Naive B cell (primary cell): ENCODE measurements around the gene ADGRB3. TPM values are rescaled to one million over a fixed set of nuclear protein-coding genes. Genes with fewer than 3 reads are reported as not detected.

Experiments
- ATAC-seq, 2 donors: fragments of 150-1000 bp; cut with Tn5 transposase; 2 replicates each; pipeline ENCODE4 v1.10.0; 2021; ENCODE audit warnings: low read depth in 2 of 2, mild to moderate bottlenecking in 2 of 2, moderate library complexity in 2 of 2
- DNase-seq: peaks from one replicate; pipeline ENCODE4 v3.0.0; 2022
- H3K27ac Mint-ChIP-seq, 6 donors: one replicate each; pipeline ENCODE4 v1.8.0; 2020 to 2022; ENCODE audit warnings: mild to moderate bottlenecking in 6 of 6, mixed read lengths in 6 of 6, moderate library complexity in 5 of 6, inconsistent platforms in 2 of 6
- H3K27me3 Mint-ChIP-seq, 3 donors: one replicate each; pipeline ENCODE4 v1.8.0; 2021 to 2022; ENCODE audit warnings: mixed read lengths in 3 of 3, mild to moderate bottlenecking in 1 of 3
- H3K36me3 Mint-ChIP-seq, 2 donors: one replicate each; pipeline ENCODE4 v1.8.0; 2020 to 2022; ENCODE audit warnings: mixed read lengths in 2 of 2, inconsistent platforms in 1 of 2, mild to moderate bottlenecking in 1 of 2
- H3K4me1 Mint-ChIP-seq, 3 donors: one replicate each; pipeline ENCODE4 v1.8.0; 2020 to 2022; ENCODE audit warnings: mixed read lengths in 3 of 3, inconsistent platforms in 1 of 3, mild to moderate bottlenecking in 1 of 3, moderate library complexity in 1 of 3
- H3K4me3 Mint-ChIP-seq, 8 donors: one replicate each; pipeline ENCODE4 v1.8.0; 2020 to 2022; ENCODE audit warnings: mild to moderate bottlenecking in 8 of 8, mixed read lengths in 8 of 8, moderate library complexity in 8 of 8, inconsistent platforms in 2 of 8
- H3K9me3 Mint-ChIP-seq, 7 donors: one replicate each; pipeline ENCODE4 v1.8.0; 2020 to 2022; ENCODE audit warnings: mixed read lengths in 7 of 7, mild to moderate bottlenecking in 5 of 7, inconsistent platforms in 2 of 7, moderate library complexity in 1 of 7
- polyA plus RNA-seq, 6 donors: library from polyadenylated mRNA; unstranded; fragments of 300-500 nt; fragmentation: Illumina TruSeq; gene quantifications; one replicate each; pipeline ENCODE4 v1.2.3, GENCODE V29; 2021; ENCODE audit warnings: low read depth in 6 of 6

ADGRB3 gene
- polyA plus RNA-seq, 6 donors from 2014 or later = not detected

DNA sequence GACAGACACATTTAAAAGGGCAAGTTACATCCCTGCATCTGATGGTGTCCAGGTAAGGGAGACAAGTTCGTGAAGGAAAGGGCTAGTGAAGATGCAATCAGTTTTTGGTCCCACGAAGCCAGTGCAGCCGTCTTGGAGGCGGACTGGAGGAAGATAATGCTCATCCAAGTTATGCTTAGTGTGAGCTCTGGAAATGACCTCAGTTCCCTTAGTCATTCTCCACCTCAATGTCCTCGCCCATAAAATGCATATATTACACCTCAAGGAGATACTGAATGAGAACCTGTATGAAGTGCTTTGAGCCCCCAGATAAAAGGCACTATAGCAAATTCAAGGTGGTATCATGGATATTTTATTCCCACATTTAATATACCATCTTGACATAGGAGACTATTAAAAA, 358.8 kb downstream of the ADGRB3 start:
- H3K9me3 Mint-ChIP-seq = peaks cover 0 to 4% (median 0%) of the 10 kb centered on the region in 7 donors
- no peaks in the 10 kb centered on the region for H3K4me1 Mint-ChIP-seq
- H3K36me3 Mint-ChIP-seq = no peaks in the 10 kb centered on the region
- ATAC-seq (no peak), DNase-seq (no peak)
- H3K4me3 Mint-ChIP-seq = no peak overlapping the region
- H3K27me3 Mint-ChIP-seq = no peaks in the 10 kb centered on the region
- peak overlapping the region in 1 of 6 donors; percentile 18 for H3K27ac Mint-ChIP-seq

DNA sequence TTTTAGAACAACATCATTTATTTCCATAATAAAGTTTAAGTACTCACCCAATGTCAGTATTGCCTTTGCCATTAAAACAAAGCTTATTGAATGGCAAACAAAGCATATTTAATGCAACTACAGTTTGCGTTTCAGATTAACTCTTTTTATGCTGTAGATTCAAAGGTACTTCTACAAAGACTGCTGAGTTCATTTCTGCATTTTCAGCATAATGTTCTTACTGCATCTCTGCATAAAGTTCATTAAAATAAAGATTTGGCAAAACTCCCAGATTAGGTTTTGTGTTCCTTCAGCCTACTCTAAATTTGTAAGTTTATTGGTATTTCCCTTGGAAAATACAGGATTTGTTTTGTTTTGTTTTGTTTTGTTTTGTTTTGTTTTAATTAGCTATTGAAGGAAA, 359.4 kb downstream of the ADGRB3 start:
- H3K4me3 Mint-ChIP-seq = no peak overlapping the region
- DNase-seq (no peak), ATAC-seq (no peak)
- H3K9me3 Mint-ChIP-seq = peaks cover 0 to 4% (median 0%) of the 10 kb centered on the region in 7 donors
- H3K27ac Mint-ChIP-seq = no peak overlapping the region
- H3K27me3 Mint-ChIP-seq = no peaks in the 10 kb centered on the region
- H3K36me3 Mint-ChIP-seq = no peaks in the 10 kb centered on the region
- no peaks in the 10 kb centered on the region for H3K4me1 Mint-ChIP-seq

DNA sequence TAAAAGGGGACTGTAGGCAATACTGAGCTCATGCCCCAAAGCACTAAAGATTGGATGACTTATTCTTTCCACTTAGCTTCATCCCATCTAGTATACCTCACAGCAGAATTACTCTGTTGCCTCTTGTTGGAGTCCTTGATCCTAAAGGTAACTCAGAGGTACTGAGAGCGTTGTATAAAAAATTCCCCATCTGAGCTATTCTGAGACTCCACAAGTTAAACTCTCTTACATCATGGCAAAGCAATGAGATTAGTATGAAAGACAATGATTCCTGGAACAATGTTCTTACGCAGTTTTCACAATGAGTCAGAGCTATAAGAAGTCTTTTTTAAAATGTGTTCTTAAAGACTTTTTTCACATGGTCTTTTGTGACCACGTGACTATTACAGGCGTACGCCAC, 370.1 kb downstream of the ADGRB3 start:
- Mint-ChIP-seq H3K27ac (no peak overlapping the region), H3K9me3 (peaks cover 0 to 4% (median 2%) of the 10 kb centered on the region in 7 donors), H3K4me1 (no peaks in the 10 kb centered on the region), H3K36me3 (no peaks in the 10 kb centered on the region), H3K27me3 (no peaks in the 10 kb centered on the region), H3K4me3 (no peak overlapping the region)
- DNase-seq = no peak
- no peak for ATAC-seq

DNA sequence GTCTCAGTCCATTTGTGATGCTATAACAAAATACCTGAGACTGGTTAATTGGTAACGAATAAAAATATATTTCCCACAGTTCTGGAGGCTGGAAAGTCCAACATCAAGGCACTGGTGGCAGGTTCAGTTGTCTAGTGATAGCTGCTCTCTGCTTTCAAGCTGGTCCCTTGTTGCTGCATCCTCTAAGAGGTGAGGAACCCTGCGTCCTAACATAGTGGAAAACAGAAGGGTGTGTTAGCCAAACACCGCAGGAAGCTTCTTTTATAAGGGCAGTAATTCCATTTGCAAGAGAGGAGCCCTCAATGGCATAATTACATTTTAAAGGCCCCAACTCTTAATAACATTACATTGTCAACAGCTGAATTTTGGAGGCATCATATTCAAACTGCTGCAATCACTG, 372.7 kb downstream of the ADGRB3 start:
- H3K27ac Mint-ChIP-seq = no peak overlapping the region
- H3K9me3 Mint-ChIP-seq = peaks cover 0 to 4% (median 2%) of the 10 kb centered on the region in 7 donors
- ATAC-seq (no peak), DNase-seq (no peak)
- no peak overlapping the region for H3K4me3 Mint-ChIP-seq
- no peaks in the 10 kb centered on the region for H3K27me3 Mint-ChIP-seq
- H3K36me3 Mint-ChIP-seq = no peaks in the 10 kb centered on the region
- H3K4me1 Mint-ChIP-seq = no peaks in the 10 kb centered on the region

DNA sequence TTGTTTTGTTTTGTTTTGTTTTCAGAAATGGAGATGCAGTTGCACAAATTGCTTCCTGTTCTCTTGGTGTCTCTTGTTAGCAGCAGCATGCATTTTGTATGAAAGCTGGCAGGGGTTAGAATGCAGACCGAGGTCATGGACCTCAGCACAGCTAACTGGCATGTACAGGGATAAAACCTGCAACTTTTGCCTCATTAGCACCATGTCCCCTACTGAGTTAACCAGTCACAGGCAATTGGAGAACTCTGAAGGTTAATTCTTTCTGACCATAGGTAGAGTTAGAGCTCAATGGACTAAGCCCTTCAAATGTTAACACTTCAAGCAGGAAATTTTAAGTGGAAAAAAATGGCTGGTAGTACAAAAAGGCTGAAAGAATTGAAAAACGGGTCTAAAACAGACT, 377.1 kb downstream of the ADGRB3 start:
- H3K27ac Mint-ChIP-seq = no peak overlapping the region
- H3K36me3 Mint-ChIP-seq = no peaks in the 10 kb centered on the region
- no peak overlapping the region for H3K4me3 Mint-ChIP-seq
- DNase-seq = no peak
- H3K4me1 Mint-ChIP-seq = no peaks in the 10 kb centered on the region
- H3K9me3 Mint-ChIP-seq = peaks cover 0 to 4% (median 0%) of the 10 kb centered on the region in 7 donors
- no peaks in the 10 kb centered on the region for H3K27me3 Mint-ChIP-seq
- no peak for ATAC-seq

DNA sequence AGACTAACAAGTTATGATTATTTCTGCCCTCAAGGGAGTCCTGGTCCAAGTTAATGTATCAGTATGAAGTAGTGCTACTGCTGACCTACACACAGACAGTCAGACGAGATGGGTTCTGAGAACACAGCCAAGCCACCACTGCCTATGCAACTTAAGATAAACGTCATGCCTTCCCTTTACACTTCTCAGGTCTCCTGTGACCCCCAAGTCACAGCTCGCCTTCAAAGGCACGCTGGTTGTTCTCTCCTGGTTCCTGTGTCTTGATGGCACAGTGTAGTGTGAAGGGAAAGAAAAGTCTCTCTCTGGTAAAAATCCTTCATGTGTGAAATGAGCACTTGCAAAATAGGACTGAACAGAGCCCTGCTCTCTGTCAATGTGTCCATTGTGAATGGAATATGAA, 377.8 kb downstream of the ADGRB3 start:
- Mint-ChIP-seq H3K36me3 (no peaks in the 10 kb centered on the region), H3K4me1 (no peaks in the 10 kb centered on the region)

DNA sequence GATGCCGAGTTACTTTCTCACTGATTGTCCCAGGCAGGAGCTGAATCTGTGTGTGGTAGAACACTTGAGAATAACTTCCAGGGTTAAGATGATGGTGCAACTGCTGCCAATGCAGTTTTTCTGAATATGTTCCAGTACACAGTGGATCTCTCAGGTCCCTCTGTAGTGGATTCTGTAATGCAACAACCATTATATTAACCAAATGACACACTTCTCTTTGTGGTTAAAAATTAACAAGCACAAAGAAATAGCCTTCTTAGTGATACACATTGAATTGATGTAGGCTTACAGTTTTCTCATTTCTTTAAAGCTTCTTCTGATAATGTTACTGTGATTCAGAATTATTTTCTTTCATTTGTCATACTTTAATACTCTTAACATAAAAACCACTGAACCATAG, 383.8 kb downstream of the ADGRB3 start:
- Mint-ChIP-seq H3K36me3 (no peaks in the 10 kb centered on the region), H3K9me3 (no peaks in the 10 kb centered on the region), H3K27ac (no peak overlapping the region), H3K4me1 (no peaks in the 10 kb centered on the region), H3K4me3 (no peak overlapping the region), H3K27me3 (no peaks in the 10 kb centered on the region)
- ATAC-seq = no peak
- no peak for DNase-seq

More for the DNA sequence above, 377.8 kb downstream of the ADGRB3 start:
- Mint-ChIP-seq H3K4me3 (no peak overlapping the region), H3K27ac (no peak overlapping the region), H3K27me3 (no peaks in the 10 kb centered on the region), H3K9me3 (peaks cover 0 to 4% (median 0%) of the 10 kb centered on the region in 7 donors)
- ATAC-seq (no peak), DNase-seq (no peak)

DNA sequence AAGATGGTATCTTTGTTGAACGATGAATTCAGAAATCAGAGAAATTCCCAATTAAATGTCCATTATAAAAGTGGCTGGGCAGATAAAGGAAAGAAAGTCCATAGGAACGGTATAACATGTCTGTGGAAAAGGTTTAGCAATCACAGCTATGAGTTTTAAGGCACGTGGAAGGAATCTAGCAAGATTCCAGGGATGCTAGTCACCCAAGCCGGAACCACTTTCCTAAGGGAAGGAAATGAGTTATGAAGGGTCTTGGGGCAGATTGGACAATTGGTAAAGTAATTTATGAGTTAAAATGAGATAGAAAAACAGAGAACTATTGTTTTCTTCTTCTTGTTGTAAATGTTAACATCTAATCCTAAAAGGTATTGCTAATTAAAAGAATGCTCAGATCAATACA, 384.8 kb downstream of the ADGRB3 start:
- ATAC-seq (no peak), DNase-seq (no peak)
- no peak overlapping the region for H3K4me3 Mint-ChIP-seq
- no peaks in the 10 kb centered on the region for H3K9me3 Mint-ChIP-seq
- no peaks in the 10 kb centered on the region for H3K27me3 Mint-ChIP-seq
- H3K27ac Mint-ChIP-seq = no peak overlapping the region
- no peaks in the 10 kb centered on the region for H3K36me3 Mint-ChIP-seq
- H3K4me1 Mint-ChIP-seq = no peaks in the 10 kb centered on the region

DNA sequence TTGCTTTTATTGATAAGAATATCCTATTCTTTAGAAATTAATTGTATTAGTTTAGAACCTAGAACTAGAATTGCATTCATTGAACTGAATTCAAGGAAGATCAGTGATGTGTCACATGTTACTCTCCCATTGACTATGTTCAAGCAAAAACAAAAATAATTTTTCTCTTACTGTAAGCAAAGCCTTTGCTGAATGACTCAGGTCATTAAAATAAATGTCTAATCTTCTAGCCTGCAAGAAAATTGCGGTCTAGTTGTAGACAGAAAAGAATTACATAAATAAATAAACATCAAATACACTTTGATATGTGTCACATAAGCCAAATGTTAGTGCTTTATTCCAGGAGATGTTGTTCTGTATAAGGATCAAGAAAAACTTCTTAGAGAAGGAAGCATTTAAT, 387.9 kb downstream of the ADGRB3 start:
- ATAC-seq = no peak
- no peak for DNase-seq
- Mint-ChIP-seq H3K36me3 (no peaks in the 10 kb centered on the region), H3K9me3 (peaks cover 0 to 4% (median 0%) of the 10 kb centered on the region in 7 donors), H3K4me1 (no peaks in the 10 kb centered on the region), H3K27ac (no peak overlapping the region), H3K4me3 (no peak overlapping the region), H3K27me3 (no peaks in the 10 kb centered on the region)

DNA sequence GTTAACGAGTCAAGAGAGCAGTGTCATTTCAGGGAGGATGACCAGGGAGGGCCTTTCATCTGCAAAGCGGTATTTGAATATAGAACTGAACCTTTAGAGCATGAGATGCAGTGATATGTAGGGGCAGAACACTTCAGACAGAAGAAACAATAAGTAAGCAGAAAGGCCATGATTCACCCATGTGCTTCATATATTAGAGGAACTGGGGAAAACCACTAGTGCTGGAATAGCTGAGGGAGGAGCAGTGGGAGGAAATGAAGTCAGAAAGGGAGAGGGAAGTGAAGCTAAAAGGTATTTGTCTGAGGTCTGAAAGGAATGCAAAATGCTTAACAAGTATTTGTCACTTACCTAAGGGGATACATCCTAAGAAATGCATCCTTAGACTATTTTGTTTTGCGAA, 391.2 kb downstream of the ADGRB3 start:
- ATAC-seq (no peak), DNase-seq (no peak)
- H3K27ac Mint-ChIP-seq = peak overlapping the region in 1 of 6 donors; percentile 52
- no peaks in the 10 kb centered on the region for H3K4me1 Mint-ChIP-seq
- H3K36me3 Mint-ChIP-seq = no peaks in the 10 kb centered on the region
- H3K9me3 Mint-ChIP-seq = peaks cover 0 to 7% (median 0%) of the 10 kb centered on the region in 7 donors
- no peaks in the 10 kb centered on the region for H3K27me3 Mint-ChIP-seq
- no peak overlapping the region for H3K4me3 Mint-ChIP-seq

DNA sequence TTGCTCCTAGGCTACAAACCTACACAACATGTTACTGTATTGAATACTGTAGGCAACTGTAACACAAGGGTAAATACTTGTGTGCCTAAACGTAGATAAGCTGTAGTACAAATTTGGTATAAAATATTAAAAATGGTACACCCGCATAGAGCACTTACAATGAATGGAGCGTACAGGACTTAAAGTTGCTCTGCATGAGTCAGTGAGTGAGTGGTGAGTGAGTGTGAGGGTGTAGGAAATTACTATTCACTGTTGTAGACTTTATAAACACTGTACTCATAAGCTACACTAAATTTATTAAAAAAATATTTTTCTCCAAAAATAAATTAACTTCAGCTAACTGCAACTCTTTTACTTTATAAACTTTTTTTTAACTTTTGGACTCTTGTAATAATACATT, 391.6 kb downstream of the ADGRB3 start:
- H3K4me3 Mint-ChIP-seq = no peak overlapping the region
- DNase-seq (no peak), ATAC-seq (no peak)
- H3K9me3 Mint-ChIP-seq = peaks cover 0 to 7% (median 0%) of the 10 kb centered on the region in 7 donors
- no peaks in the 10 kb centered on the region for H3K27me3 Mint-ChIP-seq
- H3K4me1 Mint-ChIP-seq = no peaks in the 10 kb centered on the region
- H3K36me3 Mint-ChIP-seq = no peaks in the 10 kb centered on the region
- H3K27ac Mint-ChIP-seq = no peak overlapping the region

DNA sequence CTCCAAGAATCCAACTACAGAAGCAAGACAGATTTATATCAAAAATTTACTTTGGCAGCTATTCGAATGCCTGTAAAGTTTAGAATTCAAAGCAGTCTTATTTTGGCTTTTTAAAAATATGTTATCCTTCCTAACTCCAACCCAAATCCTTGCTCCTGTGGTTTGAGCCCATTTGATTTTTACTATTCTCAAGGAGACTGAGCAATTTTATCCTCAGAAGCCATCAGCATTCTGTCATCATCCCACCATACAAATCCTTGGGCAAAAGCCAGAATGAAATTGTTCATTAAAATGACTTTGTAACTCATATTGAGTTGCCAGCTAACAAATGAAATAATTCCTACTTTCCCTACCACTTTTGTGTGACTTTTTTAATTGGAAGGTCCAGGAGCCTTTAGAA, 392.8 kb downstream of the ADGRB3 start:
- ATAC-seq (no peak), DNase-seq (no peak)
- H3K9me3 Mint-ChIP-seq = peaks cover 0 to 7% (median 0%) of the 10 kb centered on the region in 7 donors
- H3K27me3 Mint-ChIP-seq = no peaks in the 10 kb centered on the region
- no peaks in the 10 kb centered on the region for H3K36me3 Mint-ChIP-seq
- no peak overlapping the region for H3K4me3 Mint-ChIP-seq
- H3K4me1 Mint-ChIP-seq = no peaks in the 10 kb centered on the region
- no peak overlapping the region for H3K27ac Mint-ChIP-seq

DNA sequence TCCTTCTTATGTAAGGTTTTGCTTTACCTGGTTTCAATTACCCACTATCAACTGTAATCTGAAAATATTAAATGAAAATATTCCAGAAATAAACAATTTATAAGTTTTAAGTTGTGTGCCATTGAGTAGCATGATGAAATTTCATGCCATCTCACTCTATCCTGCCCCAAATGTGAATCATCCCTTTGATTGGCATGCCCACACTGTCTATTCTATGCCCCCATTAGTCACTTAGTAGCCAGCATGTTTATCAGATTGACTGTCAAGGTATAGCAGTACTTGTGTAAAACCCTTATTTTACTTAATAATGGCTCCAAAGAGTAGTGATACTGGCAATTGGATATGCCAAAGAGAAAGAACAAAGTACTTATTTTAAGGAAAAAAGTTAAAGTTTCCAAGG, 403.8 kb downstream of the ADGRB3 start:
- Mint-ChIP-seq H3K4me1 (no peaks in the 10 kb centered on the region), H3K4me3 (no peak overlapping the region), H3K27ac (no peak overlapping the region), H3K9me3 (peaks cover 0 to 3% (median 0%) of the 10 kb centered on the region in 7 donors), H3K36me3 (no peaks in the 10 kb centered on the region), H3K27me3 (no peaks in the 10 kb centered on the region)
- ATAC-seq = no peak
- DNase-seq = no peak

DNA sequence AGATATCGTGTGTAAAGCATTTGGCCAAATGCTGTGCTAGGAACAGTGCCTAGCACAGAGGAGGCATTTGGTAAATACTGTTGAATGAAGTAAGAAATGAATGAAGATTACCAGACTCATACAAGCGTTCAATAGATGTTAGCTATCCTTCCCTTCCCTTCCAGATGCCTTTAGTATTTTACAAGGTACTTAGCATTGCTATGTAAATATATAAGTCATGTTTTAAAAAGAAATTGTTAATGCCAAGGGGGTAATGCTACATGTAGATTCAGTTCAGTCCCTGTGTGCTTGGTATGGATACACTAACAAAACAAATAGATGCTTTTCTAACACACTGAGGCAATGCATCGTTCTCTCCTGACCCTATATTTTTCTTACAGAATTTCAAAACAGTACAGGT, 407.2 kb downstream of the ADGRB3 start:
- peaks cover 0 to 3% (median 0%) of the 10 kb centered on the region in 7 donors for H3K9me3 Mint-ChIP-seq

DNA sequence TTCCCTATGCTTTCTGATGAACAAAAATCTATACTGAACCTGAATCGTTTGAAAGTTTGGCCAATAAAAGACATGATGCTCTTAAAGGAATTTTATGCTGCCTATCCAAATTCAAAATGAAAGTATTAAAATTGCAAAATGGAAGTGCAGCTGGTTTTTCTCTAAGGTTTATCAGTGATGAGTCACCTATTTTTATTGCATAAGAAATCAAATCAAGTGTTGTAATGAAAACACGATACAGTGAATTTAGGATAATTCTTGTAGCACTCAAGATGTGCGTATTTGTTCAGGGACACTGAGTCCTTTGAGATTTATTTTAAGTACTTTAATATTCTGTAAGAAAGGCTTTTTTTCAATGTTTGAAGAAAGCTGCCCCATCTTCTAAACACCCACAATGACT, 409.5 kb downstream of the ADGRB3 start:
- Mint-ChIP-seq H3K4me3 (no peak overlapping the region), H3K9me3 (peaks cover 0 to 2% (median 0%) of the 10 kb centered on the region in 7 donors), H3K36me3 (no peaks in the 10 kb centered on the region), H3K27me3 (no peaks in the 10 kb centered on the region), H3K27ac (no peak overlapping the region), H3K4me1 (no peaks in the 10 kb centered on the region)
- ATAC-seq (no peak), DNase-seq (no peak)

More for the DNA sequence above, 407.2 kb downstream of the ADGRB3 start:
- Mint-ChIP-seq H3K27me3 (no peaks in the 10 kb centered on the region), H3K4me3 (no peak overlapping the region), H3K4me1 (no peaks in the 10 kb centered on the region), H3K36me3 (no peaks in the 10 kb centered on the region), H3K27ac (no peak overlapping the region)
- no peak for DNase-seq
- ATAC-seq = no peak
